Upper lobe of right lung (tissue), 1 donor: ENCODE data around the gene OR2S2. TPM values are rescaled to one million over a fixed set of nuclear protein-coding genes. Genes with fewer than 3 reads are reported as not detected.

Experiments used
- ATAC-seq: fragments of 200-7000 bp; cut with Tn5 transposase; one replicate; pipeline ENCODE4 v1.9.1; 2020; ENCODE audit warnings: mild to moderate bottlenecking, moderate library complexity
- DNase-seq: peaks from one replicate; pipeline ENCODE4 v3.0.0-alpha.2; 2020
- H3K27ac ChIP-seq: fragments of 200-600 bp; one replicate; pipeline ENCODE4 v1.8.0; 2022
- H3K27me3 ChIP-seq: fragments of 200-600 bp; one replicate; pipeline ENCODE4 v1.8.0; 2022; ENCODE audit warnings: mild to moderate bottlenecking
- H3K36me3 ChIP-seq: fragments of 200-600 bp; one replicate; pipeline ENCODE4 v1.8.0; 2022
- H3K4me1 ChIP-seq: fragments of 200-600 bp; one replicate; pipeline ENCODE4 v1.8.0; 2022
- H3K4me3 ChIP-seq: fragments of 200-600 bp; one replicate; pipeline ENCODE4 v1.8.0; 2022; ENCODE audit warnings: mild to moderate bottlenecking
- H3K9me3 ChIP-seq: fragments of 200-600 bp; one replicate; pipeline ENCODE4 v1.8.0; 2022
- intact Hi-C: fragments of 100-400 bp; cut with DNase I; formaldehyde crosslinking; loops from one replicate; pipeline ENCODE4 v1.11.0; 2022
- total RNA-seq: library from RNA; stranded (reverse); fragmentation: NEBNext Ultra II Directional; extraction: Animal tissue kit (Norgen Biotek cat#: 25700); gene quantifications from one replicate; pipeline ENCODE4 v1.2.1, GENCODE V29; 2021
- TF ChIP-seq, protein P1 (sequence below): fragments of 200-600 bp; IDR thresholded peaks from one replicate; pipeline ENCODE4 v1.8.0; 2022; ENCODE audit warnings: antibody characterized with exemption
- donor health status: DM: no; HTN: yes; CAD: no; lungs with severe emphysema.

The OR2S2 gene
- total RNA-seq, 1 donor from 2014 or later = not detected

DNA sequence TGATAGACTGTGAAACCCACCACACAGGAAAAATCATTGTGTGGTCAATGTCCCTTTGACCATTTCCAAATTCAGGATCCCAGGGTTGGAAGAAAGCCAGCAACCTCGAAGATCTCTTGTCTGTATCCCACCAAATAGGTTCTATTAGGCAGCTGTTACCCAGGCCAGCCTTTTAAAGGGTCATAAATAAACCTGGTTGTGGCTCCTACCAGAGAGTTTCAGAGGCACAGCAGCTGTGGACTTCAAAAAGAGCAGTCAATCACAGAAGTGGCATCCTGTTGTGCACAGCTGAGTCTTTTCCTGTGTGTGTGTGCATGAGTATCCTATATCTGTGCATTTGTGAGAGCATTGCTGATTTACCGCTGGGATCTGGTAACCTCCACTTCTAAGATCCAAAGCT is 23.7 kb upstream of the OR2S2 start:
- intact Hi-C loops = no loop called here
- TF ChIP-seq, protein P1, sequence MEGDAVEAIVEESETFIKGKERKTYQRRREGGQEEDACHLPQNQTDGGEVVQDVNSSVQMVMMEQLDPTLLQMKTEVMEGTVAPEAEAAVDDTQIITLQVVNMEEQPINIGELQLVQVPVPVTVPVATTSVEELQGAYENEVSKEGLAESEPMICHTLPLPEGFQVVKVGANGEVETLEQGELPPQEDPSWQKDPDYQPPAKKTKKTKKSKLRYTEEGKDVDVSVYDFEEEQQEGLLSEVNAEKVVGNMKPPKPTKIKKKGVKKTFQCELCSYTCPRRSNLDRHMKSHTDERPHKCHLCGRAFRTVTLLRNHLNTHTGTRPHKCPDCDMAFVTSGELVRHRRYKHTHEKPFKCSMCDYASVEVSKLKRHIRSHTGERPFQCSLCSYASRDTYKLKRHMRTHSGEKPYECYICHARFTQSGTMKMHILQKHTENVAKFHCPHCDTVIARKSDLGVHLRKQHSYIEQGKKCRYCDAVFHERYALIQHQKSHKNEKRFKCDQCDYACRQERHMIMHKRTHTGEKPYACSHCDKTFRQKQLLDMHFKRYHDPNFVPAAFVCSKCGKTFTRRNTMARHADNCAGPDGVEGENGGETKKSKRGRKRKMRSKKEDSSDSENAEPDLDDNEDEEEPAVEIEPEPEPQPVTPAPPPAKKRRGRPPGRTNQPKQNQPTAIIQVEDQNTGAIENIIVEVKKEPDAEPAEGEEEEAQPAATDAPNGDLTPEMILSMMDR = no peak
- Histone ChIP-seq H3K27ac (no peak overlapping the region), H3K9me3 (no peaks in the 10 kb centered on the region), H3K27me3 (peaks cover 6% of the 10 kb centered on the region), H3K36me3 (no peaks in the 10 kb centered on the region), H3K4me1 (no peaks in the 10 kb centered on the region), H3K4me3 (no peak overlapping the region)
- DNase-seq (no peak), ATAC-seq (no peak)

- Histone ChIP-seq H3K36me3 (no peaks in the 10 kb centered on the region), H3K9me3 (no peaks in the 10 kb centered on the region), H3K4me1 (no peaks in the 10 kb centered on the region), H3K4me3 (no peak overlapping the region), H3K27ac (no peak overlapping the region), H3K27me3 (peaks cover 2% of the 10 kb centered on the region)
- DNase-seq (no peak), ATAC-seq (no peak)
- TF ChIP-seq, protein P1 = no peak
- intact Hi-C loops = no loop called here
These were observed 22.5 kb upstream of the OR2S2 start for GRCh38 chr9:35980289-35981011.

- no peaks in the 10 kb centered on the region for H3K9me3 ChIP-seq
- intact Hi-C loops = no loop called here
- H3K4me3 ChIP-seq = no peak overlapping the region
- peaks cover 2% of the 10 kb centered on the region for H3K27me3 ChIP-seq
- TF ChIP-seq, protein P1 = no peak
- ATAC-seq (no peak), DNase-seq (no peak)
- H3K4me1 ChIP-seq = no peaks in the 10 kb centered on the region
- H3K36me3 ChIP-seq = no peaks in the 10 kb centered on the region
- no peak overlapping the region for H3K27ac ChIP-seq
These were observed 20.8 kb upstream of the OR2S2 start for GRCh38 chr9:35978792-35979191.

DNA sequence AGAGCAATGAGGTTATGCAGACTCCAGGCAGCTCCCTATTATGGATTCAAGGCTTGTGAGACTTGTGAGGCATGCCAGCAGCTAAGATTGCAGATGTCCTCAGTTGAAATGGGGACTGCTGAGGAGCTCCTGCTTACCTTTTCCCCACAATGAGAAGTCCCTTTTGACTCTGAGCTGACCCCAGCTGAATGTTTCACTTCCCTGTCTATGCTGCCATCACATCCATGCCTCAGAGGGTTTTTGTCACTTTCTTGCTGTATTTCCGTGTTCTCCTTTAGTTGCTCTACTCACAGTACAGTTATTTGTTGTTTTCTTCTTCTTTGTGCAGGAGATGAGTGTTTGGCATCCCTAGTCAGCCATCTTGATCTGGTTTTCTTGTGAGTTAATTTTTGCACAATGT is 18.8 kb upstream of the OR2S2 start:
- peaks cover 19% of the 10 kb centered on the region for H3K27me3 ChIP-seq
- TF ChIP-seq, protein P1 = no peak
- DNase-seq = no peak
- H3K4me3 ChIP-seq = no peak overlapping the region
- H3K27ac ChIP-seq = no peak overlapping the region
- no peaks in the 10 kb centered on the region for H3K36me3 ChIP-seq
- ATAC-seq = peak; percentile 50
- H3K9me3 ChIP-seq = no peaks in the 10 kb centered on the region
- intact Hi-C loops = no loop called here
- no peaks in the 10 kb centered on the region for H3K4me1 ChIP-seq

DNA sequence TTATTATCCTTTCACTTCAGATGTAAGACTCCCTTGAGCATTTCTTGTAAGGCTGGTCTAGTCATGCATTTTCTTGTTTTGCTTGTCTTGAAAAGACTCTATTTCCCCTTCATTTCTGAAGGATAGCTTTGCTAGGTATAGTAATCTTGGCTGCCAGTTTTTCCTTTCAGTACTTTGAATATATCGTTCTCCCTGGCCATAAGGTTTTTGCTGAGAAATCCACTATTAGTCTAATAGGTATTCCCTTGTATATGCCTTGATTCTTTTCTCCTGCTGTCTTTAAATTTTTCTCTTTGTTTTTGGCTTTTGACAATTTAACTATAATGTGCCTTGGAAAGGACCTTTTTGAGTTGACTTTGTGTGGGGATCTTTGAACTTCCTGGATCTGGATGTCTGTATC is 16.8 kb upstream of the OR2S2 start:
- DNase-seq (no peak), ATAC-seq (no peak)
- Histone ChIP-seq H3K4me1 (no peaks in the 10 kb centered on the region), H3K27me3 (peaks cover 29% of the 10 kb centered on the region), H3K4me3 (no peak overlapping the region), H3K27ac (no peak overlapping the region), H3K9me3 (no peaks in the 10 kb centered on the region), H3K36me3 (no peaks in the 10 kb centered on the region)
- intact Hi-C loops = no loop called here
- TF ChIP-seq, protein P1 = no peak

- DNase-seq (no peak), ATAC-seq (peak; percentile 25)
- Histone ChIP-seq H3K36me3 (no peaks in the 10 kb centered on the region), H3K9me3 (no peaks in the 10 kb centered on the region), H3K27me3 (peaks cover 34% of the 10 kb centered on the region), H3K4me1 (no peaks in the 10 kb centered on the region), H3K4me3 (no peak overlapping the region), H3K27ac (no peak overlapping the region)
- TF ChIP-seq, protein P1 = no peak
- intact Hi-C loops = no loop called here
These were observed 14.1 kb upstream of the OR2S2 start for GRCh38 chr9:35972093-35972492.
